ENCODE data around the gene SLC18A2.

Gene SLC18A2

GRCh38 chr10:117249493-117250093 is 8.7 kb downstream of the SLC18A2 start:
- DNase-seq (ENCODE audit: insufficient read length, low spot score) (no peak), FAIRE-seq (no peak)
- TF ChIP-seq POLR2AphosphoS5 (IDR thresholded peaks at IDR 0.05; ENCODE audit: low read depth, low read length) (no peak), POU2F2 (IDR thresholded peaks at IDR 0.05; ENCODE audit: low read depth, low read length) (no peak), SPI1 (IDR thresholded peaks at IDR 0.05; ENCODE audit: low read depth, low read length) (no peak), PAX5 (IDR thresholded peaks at IDR 0.05; ENCODE audit: insufficient read depth, low read length, severe bottlenecking) (no peak), POLR2A (IDR thresholded peaks at IDR 0.05; ENCODE audit: low read depth, low read length) (no peak), TAF1 (IDR thresholded peaks at IDR 0.05; ENCODE audit: low read depth, low read length) (no peak)

GRCh38 chr10:117250411-117250810 is 9.5 kb downstream of the SLC18A2 start:
- DNase-seq (ENCODE audit: insufficient read length, low spot score) (no peak), FAIRE-seq (no peak)
- TF ChIP-seq POLR2A (IDR thresholded peaks at IDR 0.05; ENCODE audit: low read depth, low read length) (no peak), PAX5 (IDR thresholded peaks at IDR 0.05; ENCODE audit: insufficient read depth, low read length, severe bottlenecking) (no peak), SPI1 (IDR thresholded peaks at IDR 0.05; ENCODE audit: low read depth, low read length) (no peak), POU2F2 (IDR thresholded peaks at IDR 0.05; ENCODE audit: low read depth, low read length) (no peak), POLR2AphosphoS5 (IDR thresholded peaks at IDR 0.05; ENCODE audit: low read depth, low read length) (no peak), TAF1 (IDR thresholded peaks at IDR 0.05; ENCODE audit: low read depth, low read length) (no peak)

- FAIRE-seq: no peak
- no peak for TF ChIP-seq PAX5 (IDR thresholded peaks at IDR 0.05; ENCODE audit: insufficient read depth, low read length, severe bottlenecking)
- no peak for TF ChIP-seq POLR2A (IDR thresholded peaks at IDR 0.05; ENCODE audit: low read depth, low read length)
- TF ChIP-seq POU2F2 (IDR thresholded peaks at IDR 0.05; ENCODE audit: low read depth, low read length): no peak
- no peak for TF ChIP-seq SPI1 (IDR thresholded peaks at IDR 0.05; ENCODE audit: low read depth, low read length)
- TF ChIP-seq POLR2AphosphoS5 (IDR thresholded peaks at IDR 0.05; ENCODE audit: low read depth, low read length): no peak
- TF ChIP-seq TAF1 (IDR thresholded peaks at IDR 0.05; ENCODE audit: low read depth, low read length): no peak
- no peak for DNase-seq (ENCODE audit: insufficient read length, low spot score)
Observed at GRCh38 chr10:117253908-117254307, 13.0 kb downstream of the SLC18A2 start.

GRCh38 chr10:117254338-117254737 is 13.4 kb downstream of the SLC18A2 start:
- no peak for DNase-seq (ENCODE audit: insufficient read length, low spot score)
- no peak for TF ChIP-seq SPI1 (IDR thresholded peaks at IDR 0.05; ENCODE audit: low read depth, low read length)
- no peak for FAIRE-seq

- no peak for FAIRE-seq
- no peak for DNase-seq (ENCODE audit: insufficient read length, low spot score)
- no peak for TF ChIP-seq POLR2AphosphoS5 (IDR thresholded peaks at IDR 0.05; ENCODE audit: low read depth, low read length)
- TF ChIP-seq PAX5 (IDR thresholded peaks at IDR 0.05; ENCODE audit: insufficient read depth, low read length, severe bottlenecking): no peak
- no peak for TF ChIP-seq POU2F2 (IDR thresholded peaks at IDR 0.05; ENCODE audit: low read depth, low read length)
- TF ChIP-seq POLR2A (IDR thresholded peaks at IDR 0.05; ENCODE audit: low read depth, low read length): no peak
- TF ChIP-seq SPI1 (IDR thresholded peaks at IDR 0.05; ENCODE audit: low read depth, low read length): no peak
- TF ChIP-seq TAF1 (IDR thresholded peaks at IDR 0.05; ENCODE audit: low read depth, low read length): no peak
Observed at GRCh38 chr10:117254774-117255735, 14.1 kb downstream of the SLC18A2 start.

- FAIRE-seq: no peak
Observed at GRCh38 chr10:117255835-117256460, 15.0 kb downstream of the SLC18A2 start.

GRCh38 chr10:117256910-117257309 is 16.0 kb downstream of the SLC18A2 start:
- no peak for TF ChIP-seq PAX5 (IDR thresholded peaks at IDR 0.05; ENCODE audit: insufficient read depth, low read length, severe bottlenecking)
- no peak for TF ChIP-seq POLR2A (IDR thresholded peaks at IDR 0.05; ENCODE audit: low read depth, low read length)
- TF ChIP-seq POLR2AphosphoS5 (IDR thresholded peaks at IDR 0.05; ENCODE audit: low read depth, low read length): no peak
- no peak for TF ChIP-seq TAF1 (IDR thresholded peaks at IDR 0.05; ENCODE audit: low read depth, low read length)
- TF ChIP-seq POU2F2 (IDR thresholded peaks at IDR 0.05; ENCODE audit: low read depth, low read length): no peak
- no peak for TF ChIP-seq SPI1 (IDR thresholded peaks at IDR 0.05; ENCODE audit: low read depth, low read length)
- no peak for DNase-seq (ENCODE audit: insufficient read length, low spot score)
- no peak for FAIRE-seq

More at GRCh38 chr10:117255835-117256460, 15.0 kb downstream of the SLC18A2 start:
- TF ChIP-seq SPI1 (IDR thresholded peaks at IDR 0.05; ENCODE audit: low read depth, low read length) (no peak), PAX5 (IDR thresholded peaks at IDR 0.05; ENCODE audit: insufficient read depth, low read length, severe bottlenecking) (no peak), POLR2A (IDR thresholded peaks at IDR 0.05; ENCODE audit: low read depth, low read length) (no peak)
- DNase-seq (ENCODE audit: insufficient read length, low spot score): no peak

GRCh38 chr10:117257721-117258120 is 16.8 kb downstream of the SLC18A2 start:
- DNase-seq (ENCODE audit: insufficient read length, low spot score) (no peak), FAIRE-seq (no peak)
- TF ChIP-seq PAX5 (IDR thresholded peaks at IDR 0.05; ENCODE audit: insufficient read depth, low read length, severe bottlenecking) (no peak), POLR2A (IDR thresholded peaks at IDR 0.05; ENCODE audit: low read depth, low read length) (no peak), SPI1 (IDR thresholded peaks at IDR 0.05; ENCODE audit: low read depth, low read length) (no peak), POU2F2 (IDR thresholded peaks at IDR 0.05; ENCODE audit: low read depth, low read length) (no peak), POLR2AphosphoS5 (IDR thresholded peaks at IDR 0.05; ENCODE audit: low read depth, low read length) (no peak), TAF1 (IDR thresholded peaks at IDR 0.05; ENCODE audit: low read depth, low read length) (no peak)

GRCh38 chr10:117259279-117259678 is 18.4 kb downstream of the SLC18A2 start:
- DNase-seq (ENCODE audit: insufficient read length, low spot score) (no peak), FAIRE-seq (no peak)
- TF ChIP-seq PAX5 (IDR thresholded peaks at IDR 0.05; ENCODE audit: insufficient read depth, low read length, severe bottlenecking): no peak
- TF ChIP-seq TAF1 (IDR thresholded peaks at IDR 0.05; ENCODE audit: low read depth, low read length): no peak
- TF ChIP-seq POU2F2 (IDR thresholded peaks at IDR 0.05; ENCODE audit: low read depth, low read length): no peak
- no peak for TF ChIP-seq POLR2A (IDR thresholded peaks at IDR 0.05; ENCODE audit: low read depth, low read length)
- no peak for TF ChIP-seq SPI1 (IDR thresholded peaks at IDR 0.05; ENCODE audit: low read depth, low read length)
- TF ChIP-seq POLR2AphosphoS5 (IDR thresholded peaks at IDR 0.05; ENCODE audit: low read depth, low read length): no peak

Data from GM12891 (cell line).